T-cell (primary cell): ENCODE results near the gene PRKN. TPM values are rescaled to one million over a fixed set of nuclear protein-coding genes. Genes with fewer than 3 reads are reported as not detected.

ENCODE experiments used
- ATAC-seq, 4 experiments: fragments of 200-7000 bp in 3 of 4; fragments of 150-1000 bp in 1 of 4; cut with Tn5 transposase; replicated peaks in 1 of 4; 1 replicate in 3 of 4; 2 replicates in 1 of 4; pipeline ENCODE4 v1.10.0; 2021; ENCODE audit warnings: moderate library complexity in 3 of 4, mild to moderate bottlenecking in 2 of 4, moderate number of reproducible peaks in 1 of 4
- CTCF ChIA-PET, 2 donors: fragments of 300-600 bp; sonication (Branson Sonifier 250); formaldehyde crosslinking; loops; one replicate each; lab custom pipeline; 2022; ENCODE audit warnings: antibody characterized with exemption in 2 of 2; lab: Charles Lee
- POLR2A ChIA-PET, 2 donors: fragments of 300-600 bp; sonication (Branson Sonifier 250); formaldehyde crosslinking; loops; one replicate each; lab custom pipeline; 2022; ENCODE audit warnings: antibody characterized with exemption in 2 of 2; lab: Charles Lee
- DNase-seq, 35 experiments: peaks; one replicate each; pipeline versions ENCODE4 v3.0.0 to v3.0.0-alpha.2; 2013 to 2023
- H3K27ac ChIP-seq: one replicate; pipeline ENCODE4 v1.5.1; 2013; ENCODE audit warnings: low read length
- H3K27me3 ChIP-seq, 2 experiments: replicated peaks in 1 of 2; 1 replicate in 1 of 2; 2 replicates in 1 of 2; pipeline versions ENCODE4 v1.6.1 to v1.7.0; 2013; ENCODE audit warnings: low read length in 1 of 2, mixed read lengths in 1 of 2; ENCODE audit not compliant: control insufficient read depth in 2 of 2, insufficient read depth in 2 of 2; ENCODE audit errors: extremely low read depth in 1 of 2
- H3K36me3 ChIP-seq, 2 donors: 1 replicate in 1 of 2; 2 replicates in 1 of 2; pipeline versions ENCODE4 v1.6.1 to v1.7.0; 2013; ENCODE audit warnings: low read length in 1 of 2; ENCODE audit not compliant: control insufficient read depth in 2 of 2, insufficient read depth in 1 of 2; ENCODE audit errors: extremely low read depth in 1 of 2
- H3K4me1 ChIP-seq, 2 experiments: 1 replicate in 1 of 2; 2 replicates in 1 of 2; pipeline versions ENCODE4 v1.6.1 to v1.7.0; 2013; ENCODE audit warnings: low read length in 2 of 2, mixed read lengths in 1 of 2; ENCODE audit not compliant: insufficient read depth in 2 of 2, control insufficient read depth in 1 of 2; ENCODE audit errors: extremely low read depth in 1 of 2
- H3K4me3 ChIP-seq, 2 donors: 1 replicate in 1 of 2; 2 replicates in 1 of 2; pipeline versions ENCODE4 v1.5.1 to v1.7.0; 2013; ENCODE audit warnings: mild to moderate bottlenecking in 2 of 2, low read length in 1 of 2, moderate library complexity in 1 of 2; ENCODE audit not compliant: control insufficient read depth in 1 of 2; ENCODE audit errors: extremely low read depth in 1 of 2
- H3K9me3 ChIP-seq: 2 replicates; pipeline ENCODE4 v1.7.0; 2013
- H3K27ac Mint-ChIP-seq, 2 donors: one replicate each; pipeline ENCODE4 v1.8.0; 2020 to 2021; ENCODE audit warnings: mild to moderate bottlenecking in 2 of 2, mixed read lengths in 2 of 2
- H3K27me3 Mint-ChIP-seq, 2 donors: one replicate each; pipeline ENCODE4 v1.8.0; 2021 to 2022; ENCODE audit warnings: mixed read lengths in 2 of 2
- H3K36me3 Mint-ChIP-seq: one replicate; pipeline ENCODE4 v1.8.0; 2021; ENCODE audit warnings: mixed read lengths
- H3K4me1 Mint-ChIP-seq, 3 donors: one replicate each; pipeline ENCODE4 v1.8.0; 2020 to 2022; ENCODE audit warnings: mixed read lengths in 3 of 3, mild to moderate bottlenecking in 1 of 3
- H3K4me3 Mint-ChIP-seq, 3 donors: one replicate each; pipeline ENCODE4 v1.8.0; 2020 to 2022; ENCODE audit warnings: mild to moderate bottlenecking in 3 of 3, mixed read lengths in 3 of 3, moderate library complexity in 3 of 3
- H3K9me3 Mint-ChIP-seq, 3 donors: one replicate each; pipeline ENCODE4 v1.8.0; 2020 to 2022; ENCODE audit warnings: mixed read lengths in 3 of 3
- WGBS: methylation state at CpG from one replicate; pipeline ENCODE4 v1.1.5; 2013; ENCODE audit warnings: missing lambda C conversion rate; ENCODE audit not compliant: insufficient coverage; 5-methylcytosine and 5-hydroxymethylcytosine counted together
- total RNA-seq, 35 experiments: library from RNA in 6 of 35; stranded (reverse) in 6 of 35; fragments of 120-200 nt in 1 of 35; gene quantifications; one replicate each; pipeline versions ENCODE4 v1.2.1 to v1.2.4 and lab custom pipeline; 2013 to 2026

PRKN gene
- total RNA-seq, 5 donors from 2014 or later (not counting 1 experiment from before 2014, with no cell fraction given), result 3.4 to 7.7 (median 6.1) TPM

DNA sequence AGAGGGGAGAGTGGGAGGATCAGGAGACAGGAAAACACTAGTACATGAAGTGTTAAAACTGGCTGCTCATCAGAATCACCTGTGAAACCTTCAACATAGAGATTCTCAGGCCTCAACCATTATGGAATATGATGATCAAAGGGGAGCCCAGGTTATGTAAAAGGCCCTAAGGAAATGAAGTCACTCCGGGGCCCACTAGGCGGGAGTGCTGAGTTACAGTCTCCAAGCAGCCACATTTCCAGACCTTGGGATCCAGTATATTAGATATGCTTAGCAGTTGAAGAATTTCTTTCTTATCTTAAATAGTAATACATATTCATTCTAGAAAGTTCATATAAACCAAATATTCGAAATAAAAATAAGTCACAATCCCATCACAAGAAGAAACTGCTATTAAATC is 476.3 kb downstream of the PRKN start:
- POLR2A ChIA-PET, result no interaction called here
- H3K4me3 ChIP-seq, result no peak overlapping the region
- H3K27me3 ChIP-seq, result no peaks in the 10 kb centered on the region
- H3K4me1 ChIP-seq, result no peaks in the 10 kb centered on the region
- Mint-ChIP-seq H3K9me3 (peaks cover 0 to 2% (median 0%) of the 10 kb centered on the region in 3 donors), H3K4me1 (no peaks in the 10 kb centered on the region), H3K36me3 (no peaks in the 10 kb centered on the region), H3K27ac (no peak overlapping the region), H3K4me3 (no peak overlapping the region), H3K27me3 (no peaks in the 10 kb centered on the region)
- H3K27ac ChIP-seq, result no peak overlapping the region
- no peaks in the 10 kb centered on the region for H3K36me3 ChIP-seq
- DNase-seq (no peak), ATAC-seq (no peak)
- no peaks in the 10 kb centered on the region for H3K9me3 ChIP-seq
- CTCF ChIA-PET, result no interaction called here
- no CpG with 5 or more reads among the region's 3 CpGs for WGBS

- ChIA-PET CTCF (no interaction called here), POLR2A (no interaction called here)
- Histone ChIP-seq H3K36me3 (no peaks in the 10 kb centered on the region), H3K4me1 (no peaks in the 10 kb centered on the region), H3K4me3 (no peak overlapping the region), H3K27me3 (no peaks in the 10 kb centered on the region), H3K27ac (no peak overlapping the region), H3K9me3 (no peaks in the 10 kb centered on the region)
- Mint-ChIP-seq H3K4me3 (no peak overlapping the region), H3K4me1 (no peaks in the 10 kb centered on the region), H3K27ac (no peak overlapping the region), H3K9me3 (peaks cover 0 to 2% (median 0%) of the 10 kb centered on the region in 3 donors), H3K27me3 (no peaks in the 10 kb centered on the region), H3K36me3 (no peaks in the 10 kb centered on the region)
- 91% methylated on average over 5 of the region's 11 CpGs for WGBS
- DNase-seq (no peak), ATAC-seq (no peak)
Measured at GRCh38 chr6:162249907-162250642, 477.5 kb downstream of the PRKN start.

GRCh38 chr6:162245830-162246420 is 481.6 kb downstream of the PRKN start:
- ATAC-seq (no peak), DNase-seq (no peak)
- H3K4me1 ChIP-seq, result no peaks in the 10 kb centered on the region
- Mint-ChIP-seq H3K4me1 (no peaks in the 10 kb centered on the region), H3K27me3 (no peaks in the 10 kb centered on the region), H3K4me3 (no peak overlapping the region), H3K9me3 (peaks cover 0 to 2% (median 0%) of the 10 kb centered on the region in 3 donors), H3K36me3 (no peaks in the 10 kb centered on the region), H3K27ac (no peak overlapping the region)
- ChIA-PET POLR2A (no interaction called here), CTCF (interaction anchor here in 1 of 2 donors (0.5 kb wide), 1 partner anchor 1543 kb away, joined by 3 read pairs; no protein-coding TSS in a partner anchor)
- no CpG with 5 or more reads among the region's 8 CpGs for WGBS
- no peak overlapping the region for H3K4me3 ChIP-seq
- no peak overlapping the region for H3K27ac ChIP-seq
- H3K27me3 ChIP-seq, result no peaks in the 10 kb centered on the region
- no peaks in the 10 kb centered on the region for H3K9me3 ChIP-seq
- no peaks in the 10 kb centered on the region for H3K36me3 ChIP-seq

DNA sequence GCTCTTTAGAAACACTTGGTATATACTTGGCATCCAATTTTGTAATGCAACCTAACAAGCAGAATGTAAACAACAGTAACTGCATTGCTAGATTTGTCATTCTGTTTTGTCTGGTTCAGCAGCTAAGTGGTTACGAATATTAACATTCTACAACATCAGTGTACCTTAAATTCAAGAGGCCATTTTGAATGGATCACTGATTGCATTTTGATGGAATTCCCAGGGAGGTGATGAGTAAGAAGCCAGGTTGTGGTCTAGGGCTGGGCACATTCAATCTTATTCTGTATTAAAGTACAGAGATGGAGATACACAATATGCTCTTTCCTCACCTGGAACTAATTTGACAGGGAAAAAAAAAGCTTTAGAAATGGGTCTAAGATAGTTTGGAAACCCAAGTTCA is 483.5 kb downstream of the PRKN start:
- Histone ChIP-seq H3K36me3 (no peaks in the 10 kb centered on the region), H3K9me3 (no peaks in the 10 kb centered on the region), H3K27ac (no peak overlapping the region), H3K4me3 (no peak overlapping the region), H3K4me1 (no peaks in the 10 kb centered on the region), H3K27me3 (no peaks in the 10 kb centered on the region)
- DNase-seq (no peak), ATAC-seq (no peak)
- WGBS, result no CpG with 5 or more reads among the region's 1 CpG
- H3K4me3 Mint-ChIP-seq, result no peak overlapping the region
- CTCF ChIA-PET, result no interaction called here
- H3K4me1 Mint-ChIP-seq, result no peaks in the 10 kb centered on the region
- no peaks in the 10 kb centered on the region for H3K36me3 Mint-ChIP-seq
- no peaks in the 10 kb centered on the region for H3K27me3 Mint-ChIP-seq
- POLR2A ChIA-PET, result no interaction called here
- H3K27ac Mint-ChIP-seq, result no peak overlapping the region
- H3K9me3 Mint-ChIP-seq, result no peaks in the 10 kb centered on the region

DNA sequence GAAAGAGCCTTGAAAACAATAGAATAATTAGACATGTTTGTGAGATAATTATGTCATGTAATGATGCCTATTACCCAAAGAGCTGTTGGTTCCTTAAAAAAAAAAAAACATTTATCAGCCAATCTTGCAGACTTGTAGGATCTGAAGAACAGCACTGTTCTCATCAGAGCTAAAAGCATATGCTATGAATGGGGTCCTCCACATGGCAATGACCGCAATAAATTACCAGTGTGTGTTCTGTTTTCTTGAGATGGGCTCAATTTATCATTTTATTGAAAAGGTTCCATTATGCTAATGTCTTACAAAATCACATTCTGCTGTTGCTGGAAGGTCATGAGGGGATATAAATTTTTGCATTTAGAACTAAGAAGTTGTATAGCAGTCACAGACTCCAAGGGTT is 484.7 kb downstream of the PRKN start:
- Mint-ChIP-seq H3K27me3 (no peaks in the 10 kb centered on the region), H3K9me3 (no peaks in the 10 kb centered on the region), H3K4me1 (no peaks in the 10 kb centered on the region), H3K4me3 (no peak overlapping the region), H3K27ac (no peak overlapping the region), H3K36me3 (no peaks in the 10 kb centered on the region)
- ATAC-seq (no peak), DNase-seq (no peak)
- H3K27me3 ChIP-seq, result no peaks in the 10 kb centered on the region
- CTCF ChIA-PET, result interaction anchor here in 1 of 2 donors (0.8 kb wide), 1 partner anchor 494 kb away, joined by 3 read pairs; no protein-coding TSS in a partner anchor
- H3K27ac ChIP-seq, result no peak overlapping the region
- H3K4me3 ChIP-seq, result no peak overlapping the region
- WGBS, result no CpG with 5 or more reads among the region's 1 CpG
- H3K4me1 ChIP-seq, result no peaks in the 10 kb centered on the region
- POLR2A ChIA-PET, result no interaction called here
- no peaks in the 10 kb centered on the region for H3K9me3 ChIP-seq
- no peaks in the 10 kb centered on the region for H3K36me3 ChIP-seq

DNA sequence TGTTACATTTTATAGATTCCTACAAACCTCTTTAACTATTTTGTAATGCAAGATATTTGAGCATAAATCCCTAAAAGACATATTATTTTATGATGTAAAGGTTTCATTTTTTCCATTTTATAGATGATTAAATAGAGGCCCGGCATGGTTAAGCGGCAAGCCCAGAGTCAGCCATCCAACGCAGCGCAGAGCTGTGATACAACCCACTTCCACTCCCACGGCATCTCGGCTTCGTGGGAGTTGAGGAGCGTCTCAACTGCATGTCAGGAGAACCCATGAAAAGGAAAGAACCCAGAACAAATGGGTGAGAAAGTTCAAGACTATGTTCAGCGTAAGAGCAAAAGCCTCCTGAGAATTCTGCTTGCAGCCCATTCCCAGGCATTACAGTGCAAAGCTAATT is 488.2 kb downstream of the PRKN start:
- H3K36me3 Mint-ChIP-seq, result no peaks in the 10 kb centered on the region
- H3K4me3 ChIP-seq, result no peak overlapping the region
- WGBS, result no CpG with 5 or more reads among the region's 9 CpGs
- H3K27ac ChIP-seq, result no peak overlapping the region
- ChIA-PET CTCF (no interaction called here), POLR2A (no interaction called here)
- no peak overlapping the region for H3K27ac Mint-ChIP-seq
- no peaks in the 10 kb centered on the region for H3K9me3 ChIP-seq
- ATAC-seq, result no peak
- H3K36me3 ChIP-seq, result no peaks in the 10 kb centered on the region
- H3K4me1 ChIP-seq, result no peaks in the 10 kb centered on the region
- no peak overlapping the region for H3K4me3 Mint-ChIP-seq
- no peak for DNase-seq
- H3K9me3 Mint-ChIP-seq, result no peaks in the 10 kb centered on the region
- H3K4me1 Mint-ChIP-seq, result no peaks in the 10 kb centered on the region
- H3K27me3 ChIP-seq, result no peaks in the 10 kb centered on the region
- no peaks in the 10 kb centered on the region for H3K27me3 Mint-ChIP-seq
